Pancreas (tissue), 10 donors: ENCODE data around the gene FGD5. TPM values are rescaled to one million over a fixed set of nuclear protein-coding genes. Genes with fewer than 3 reads are reported as not detected.

Experiments used
- ATAC-seq, 4 donors: fragments of 200-7000 bp; cut with Tn5 transposase; one replicate each; pipeline versions ENCODE4 v1.8.0 to v1.9.1; 2020; ENCODE audit warnings: mild to moderate bottlenecking in 4 of 4, moderate library complexity in 4 of 4
- DNase-seq, 6 donors: peaks; one replicate each; pipeline ENCODE4 v3.0.0-alpha.2; 2020
- FAIRE-seq: peaks from 2 replicates; lab custom pipeline; 2012; peaks lifted over from hg19 to GRCh38; lab: Jason Lieb, UNC
- H3K27ac ChIP-seq, 4 donors: fragments of 200-600 bp; sonication (generic); 1 replicate in 3 of 4; 2 replicates in 1 of 4; pipeline versions ENCODE4 v1.5.0 to v1.8.0; 2020
- H3K27me3 ChIP-seq, 4 donors: fragments of 200-600 bp; one replicate each; pipeline ENCODE4 v1.8.0; 2021
- H3K36me3 ChIP-seq, 3 donors: fragments of 200-600 bp; sonication (generic) in 1 of 3; one replicate each; pipeline versions ENCODE4 v1.5.0 to v1.8.0; 2020 to 2021
- H3K4me1 ChIP-seq, 3 donors: fragments of 200-600 bp; one replicate each; pipeline ENCODE4 v1.8.0; 2021
- H3K4me3 ChIP-seq, 4 donors: fragments of 200-600 bp; sonication (generic) in 2 of 4; one replicate each; pipeline versions ENCODE4 v1.5.0 to v1.8.0; 2020 to 2021
- H3K9me3 ChIP-seq, 4 donors: fragments of 200-600 bp; one replicate each; pipeline ENCODE4 v1.8.0; 2021
- WGBS, 2 donors: extraction: QIAGEN DNeasy Blood & Tissue Kit; methylation state at CpG; one replicate each; pipeline ENCODE4 v1.1.7; 2013; 5-methylcytosine and 5-hydroxymethylcytosine counted together
- intact Hi-C, 3 donors: fragments of 100-400 bp; cut with DNase I; formaldehyde crosslinking; loops; one replicate each; pipeline versions ENCODE4 v1.11.1 to v1.14.2; 2022
- polyA plus RNA-seq, 2 donors: library from polyadenylated mRNA; stranded (reverse); fragments of 200-250 nt; gene quantifications; one replicate each; pipeline ENCODE4 v1.2.3, GENCODE V29; 2013
- total RNA-seq, 6 donors: library from RNA; stranded (reverse); fragmentation: NEBNext Ultra II Directional in 4 of 6; extraction: Animal tissue kit (Norgen Biotek cat#: 25700) in 4 of 6; gene quantifications; one replicate each; pipeline versions ENCODE4 v1.2.1 to v1.2.4, GENCODE V29; 2021 to 2023
- TF ChIP-seq, protein P1 (sequence below), 4 donors: fragments of 200-600 bp; sonication (generic) in 3 of 4; IDR thresholded peaks; one replicate each; pipeline versions ENCODE4 v1.5.0 to v1.8.0; 2021; ENCODE audit warnings: antibody characterized with exemption in 4 of 4
- donor health status: healthy with polysubstance abuse.
- donor health status: DM: no; HTN: no; CAD: no; lungs with moderate emphysema.
- donor health status: DM: no; HTN: no; CAD: no.
- donor health status: control.
- donor health status: control.
- donor health status: Bipolar disorder and iron deficiency.
- donor health status: DM: yes; HTN: yes; CAD: no.
- donor health status: DM: no; HTN: no; CAD: no.
- donor health status: DM: no; HTN: no; CAD: no.
- donor health status: DM: yes; HTN: yes; CAD: no.

The FGD5 gene
- total and polyA plus RNA-seq, 8 donors: 2.2 to 7.1 (median 3.3) TPM

DNA sequence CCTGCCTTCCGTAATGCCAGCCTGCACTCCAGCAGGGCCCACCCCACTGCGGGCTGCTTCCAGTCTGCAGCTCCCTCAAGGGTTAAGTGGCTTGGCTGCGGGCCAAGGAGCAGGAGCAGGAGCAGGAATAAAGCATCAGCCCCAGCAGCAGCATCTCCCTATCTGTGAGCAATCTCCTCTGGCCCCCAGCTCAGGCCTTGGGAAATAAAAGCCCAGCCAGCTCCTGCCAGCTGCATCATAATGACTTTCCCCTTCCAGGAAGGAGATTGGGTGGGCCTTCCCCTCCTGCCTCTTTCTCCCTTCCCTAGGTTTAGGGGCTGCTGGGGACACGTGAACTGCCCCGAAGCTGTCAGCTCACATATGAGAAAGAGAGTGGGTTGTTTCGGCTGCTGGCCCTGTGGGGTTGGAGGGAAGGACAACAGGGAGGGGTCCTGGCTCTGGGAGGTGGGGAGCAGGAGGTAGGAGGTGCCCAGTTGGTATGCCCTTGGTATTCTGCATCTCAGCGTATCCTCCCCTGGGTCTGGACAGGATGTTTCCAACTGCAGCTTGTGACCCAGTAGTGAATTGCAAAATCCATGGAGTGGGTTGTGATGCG, 34.6 kb upstream of the FGD5 start:
- DNase-seq (peak in 1 of 6 donors; percentile 56), ATAC-seq (no peak), FAIRE-seq (no peak)
- no peaks in the 10 kb centered on the region for H3K4me1 ChIP-seq
- intact Hi-C loops: no loop called here
- no peak overlapping the region for H3K4me3 ChIP-seq
- H3K27me3 ChIP-seq: no peaks in the 10 kb centered on the region
- peaks cover 0 to 4% (median 0%) of the 10 kb centered on the region in 4 donors for H3K9me3 ChIP-seq
- H3K36me3 ChIP-seq: no peaks in the 10 kb centered on the region
- TF ChIP-seq, protein P1, sequence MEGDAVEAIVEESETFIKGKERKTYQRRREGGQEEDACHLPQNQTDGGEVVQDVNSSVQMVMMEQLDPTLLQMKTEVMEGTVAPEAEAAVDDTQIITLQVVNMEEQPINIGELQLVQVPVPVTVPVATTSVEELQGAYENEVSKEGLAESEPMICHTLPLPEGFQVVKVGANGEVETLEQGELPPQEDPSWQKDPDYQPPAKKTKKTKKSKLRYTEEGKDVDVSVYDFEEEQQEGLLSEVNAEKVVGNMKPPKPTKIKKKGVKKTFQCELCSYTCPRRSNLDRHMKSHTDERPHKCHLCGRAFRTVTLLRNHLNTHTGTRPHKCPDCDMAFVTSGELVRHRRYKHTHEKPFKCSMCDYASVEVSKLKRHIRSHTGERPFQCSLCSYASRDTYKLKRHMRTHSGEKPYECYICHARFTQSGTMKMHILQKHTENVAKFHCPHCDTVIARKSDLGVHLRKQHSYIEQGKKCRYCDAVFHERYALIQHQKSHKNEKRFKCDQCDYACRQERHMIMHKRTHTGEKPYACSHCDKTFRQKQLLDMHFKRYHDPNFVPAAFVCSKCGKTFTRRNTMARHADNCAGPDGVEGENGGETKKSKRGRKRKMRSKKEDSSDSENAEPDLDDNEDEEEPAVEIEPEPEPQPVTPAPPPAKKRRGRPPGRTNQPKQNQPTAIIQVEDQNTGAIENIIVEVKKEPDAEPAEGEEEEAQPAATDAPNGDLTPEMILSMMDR (IDR thresholded peaks at IDR 0.05): no peak
- no peak overlapping the region for H3K27ac ChIP-seq
- 72 to 77% methylated on average over 8 of the region's 8 CpGs for WGBS, 2 donors

DNA sequence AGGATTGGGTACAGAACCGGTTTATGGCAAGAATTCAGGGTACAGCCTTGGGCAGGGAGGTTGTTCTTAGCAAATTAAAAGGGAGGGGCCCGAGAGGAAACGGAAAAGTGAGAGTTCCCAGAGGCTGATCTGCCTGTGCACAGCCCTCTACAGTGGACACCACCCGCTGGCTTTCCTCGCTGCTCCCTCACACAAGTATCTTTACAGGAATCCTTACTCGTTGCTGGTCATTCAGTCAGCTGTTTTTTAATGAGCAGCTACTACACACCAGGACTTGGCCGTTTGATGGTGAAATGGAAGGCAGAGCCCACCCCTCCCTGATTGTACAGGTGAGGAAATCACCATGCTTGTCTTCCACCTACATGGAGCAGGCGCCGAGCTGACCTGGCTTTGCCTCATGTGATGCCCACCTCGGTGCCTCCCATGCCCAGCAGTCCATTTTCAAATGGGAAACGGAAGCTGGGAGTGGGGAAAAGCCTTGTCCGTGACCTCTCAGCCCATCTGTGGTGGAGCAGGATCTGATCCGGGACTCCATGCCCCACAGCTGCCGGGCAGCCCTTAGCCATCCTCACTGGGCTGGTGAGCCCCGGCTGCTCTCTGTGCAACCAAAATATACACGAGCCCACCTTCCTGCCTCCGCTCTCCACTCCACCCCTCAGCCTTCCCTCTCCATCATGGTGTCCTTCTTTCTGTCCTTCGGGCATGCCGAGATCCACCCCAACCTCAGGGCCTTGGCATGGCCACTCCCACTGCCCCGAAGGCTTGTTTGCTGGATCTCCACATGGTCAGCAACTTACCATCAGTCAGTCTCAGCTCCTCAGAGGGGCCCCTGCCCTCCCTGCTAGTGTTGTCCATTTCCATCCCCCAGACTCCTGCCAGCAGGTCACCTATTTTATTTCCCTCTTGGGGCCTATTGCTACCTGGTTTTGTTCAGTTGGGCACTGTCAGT, 33.3 kb upstream of the FGD5 start:
- 77 to 86% methylated on average over 20 of the region's 20 CpGs for WGBS, 2 donors
- Histone ChIP-seq H3K4me3 (no peak overlapping the region), H3K9me3 (no peaks in the 10 kb centered on the region), H3K27ac (no peak overlapping the region), H3K4me1 (no peaks in the 10 kb centered on the region), H3K27me3 (no peaks in the 10 kb centered on the region), H3K36me3 (no peaks in the 10 kb centered on the region)
- TF ChIP-seq, protein P1 (IDR thresholded peaks at IDR 0.05): no peak
- FAIRE-seq (no peak), ATAC-seq (no peak), DNase-seq (peak in 1 of 6 donors; percentile 25)
- intact Hi-C loops: no loop called here

DNA sequence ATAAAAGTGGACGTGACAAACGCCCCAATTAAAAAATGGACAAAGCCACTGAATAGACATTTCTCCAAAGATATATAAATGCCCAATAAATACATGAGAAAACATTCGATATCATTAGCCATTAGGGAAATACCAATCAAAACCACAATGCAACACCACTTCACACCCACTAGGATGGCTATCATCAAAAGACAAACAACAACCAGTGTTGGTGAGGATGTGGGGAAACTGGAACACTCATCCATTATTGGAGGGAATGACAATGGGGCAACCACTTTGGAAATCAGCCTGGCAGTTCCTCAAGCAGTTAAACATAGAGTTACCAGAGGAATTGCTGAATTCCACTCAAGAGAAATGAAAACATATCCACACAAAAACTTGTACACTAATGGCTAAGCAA, 32.4 kb upstream of the FGD5 start:
- no peaks in the 10 kb centered on the region for H3K4me1 ChIP-seq
- TF ChIP-seq, protein P1 (IDR thresholded peaks at IDR 0.05): no peak
- intact Hi-C loops: no loop called here
- no peak for FAIRE-seq
- H3K27me3 ChIP-seq: peaks cover 0 to 4% (median 0%) of the 10 kb centered on the region in 4 donors
- no peak overlapping the region for H3K4me3 ChIP-seq
- no peak overlapping the region for H3K27ac ChIP-seq
- 74 to 90% methylated on average over 3 of the region's 3 CpGs for WGBS, 2 donors
- ATAC-seq: no peak
- H3K36me3 ChIP-seq: no peaks in the 10 kb centered on the region
- no peaks in the 10 kb centered on the region for H3K9me3 ChIP-seq
- no peak for DNase-seq

DNA sequence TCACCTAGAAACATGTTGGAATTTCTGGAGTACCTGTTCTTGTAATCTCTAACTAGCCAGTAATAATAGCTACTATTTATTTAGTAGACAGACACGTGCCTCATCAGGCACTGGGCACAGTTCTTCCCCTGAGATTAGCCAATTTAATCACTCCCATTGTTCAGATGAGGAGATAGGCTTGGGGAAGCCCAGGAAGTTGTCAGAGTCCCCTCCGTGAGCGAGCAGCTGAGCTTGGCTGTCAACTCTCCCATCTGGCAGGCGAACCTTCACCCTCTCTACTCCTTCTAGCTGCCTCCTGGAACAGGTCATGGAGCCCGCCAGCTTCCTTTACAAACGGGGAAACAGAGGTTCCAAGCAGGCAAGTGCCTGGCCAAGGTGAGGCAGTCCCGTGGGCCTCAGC, 31.1 kb upstream of the FGD5 start:
- Histone ChIP-seq H3K4me1 (no peaks in the 10 kb centered on the region), H3K27me3 (peaks cover 0 to 4% (median 0%) of the 10 kb centered on the region in 4 donors), H3K27ac (no peak overlapping the region), H3K36me3 (no peaks in the 10 kb centered on the region), H3K4me3 (no peak overlapping the region), H3K9me3 (no peaks in the 10 kb centered on the region)
- ATAC-seq (peak in 3 of 4 donors; percentile 64 to 79 (median 70)), FAIRE-seq (no peak), DNase-seq (peak in 1 of 6 donors; percentile 39)
- intact Hi-C loops: no loop called here
- TF ChIP-seq, protein P1 (IDR thresholded peaks at IDR 0.05): no peak
- WGBS, 2 donors: 13 to 26% methylated on average over 7 of the region's 7 CpGs
